DND-41 (cell line): Measurements from ENCODE around the gene COL20A1.

Experiments
- ATAC-seq: fragments of 200-7000 bp; cut with Tn5 transposase; 3 replicates; pipeline ENCODE4 v1.9.1; 2021; ENCODE audit warnings: low read depth; ENCODE audit not compliant: insufficient read depth
- DNase-seq: peaks from one replicate; pipeline ENCODE4 v3.0.0-alpha.2; 2020
- H2AFZ ChIP-seq: 2 replicates; pipeline ENCODE4 v1.6.0; 2012; ENCODE audit warnings: low read depth, low read length
- H3K27ac ChIP-seq: 2 replicates; pipeline ENCODE4 v1.5.1; 2012; ENCODE audit warnings: low read length, inconsistent platforms
- H3K27me3 ChIP-seq: fragments of 200-600 bp; sonication (generic); 2 replicates; pipeline ENCODE4 v1.6.0; 2012; ENCODE audit warnings: low read length, mild to moderate bottlenecking, inconsistent platforms; ENCODE audit not compliant: insufficient read depth, poor library complexity
- H3K36me3 ChIP-seq: 2 replicates; pipeline ENCODE4 v1.5.1; 2012; ENCODE audit warnings: low read length, inconsistent platforms; ENCODE audit not compliant: insufficient read depth
- H3K4me1 ChIP-seq: 2 replicates; pipeline ENCODE4 v1.5.1; 2012; ENCODE audit warnings: mild to moderate bottlenecking, low read length; ENCODE audit not compliant: insufficient read depth
- H3K4me2 ChIP-seq: 2 replicates; pipeline ENCODE4 v1.6.0; 2012; ENCODE audit warnings: mild to moderate bottlenecking, moderate library complexity, low read length, inconsistent platforms; ENCODE audit not compliant: insufficient read depth
- H3K4me3 ChIP-seq, 2 experiments: fragments of 200-600 bp in 1 of 2; shearing (Covaris generic) in 1 of 2; 2 replicates each; pipeline ENCODE4 v1.5.1; 2012 to 2016; ENCODE audit warnings: inconsistent platforms in 2 of 2, low read length in 2 of 2, mild to moderate bottlenecking in 2 of 2, low read depth in 1 of 2, moderate library complexity in 1 of 2
- H3K79me2 ChIP-seq: 2 replicates; pipeline ENCODE4 v1.6.0; 2012; ENCODE audit warnings: low read length, inconsistent platforms; ENCODE audit not compliant: insufficient read depth
- H3K9ac ChIP-seq: 2 replicates; pipeline ENCODE4 v1.6.0; 2012; ENCODE audit warnings: low read depth, mild to moderate bottlenecking, inconsistent platforms, low read length, moderate library complexity
- H3K9me3 ChIP-seq: 2 replicates; pipeline ENCODE4 v1.5.1; 2012; ENCODE audit warnings: low read length, moderate library complexity, mild to moderate bottlenecking, inconsistent platforms; ENCODE audit not compliant: insufficient read depth, severe bottlenecking
- H4K20me1 ChIP-seq: 2 replicates; pipeline ENCODE4 v1.6.0; 2012; ENCODE audit warnings: low read length; ENCODE audit not compliant: insufficient read depth
- EZH2 ChIP-seq: IDR thresholded peaks from 3 replicates; pipeline ENCODE4 v1.6.1; 2012; ENCODE audit warnings: borderline replicate concordance, low read depth, mild to moderate bottlenecking, moderate library complexity, low read length, inconsistent platforms; ENCODE audit not compliant: severe bottlenecking
- TF ChIP-seq, protein P1 (sequence below): IDR thresholded peaks from 2 replicates; pipeline ENCODE4 v1.5.1; 2012; ENCODE audit warnings: borderline replicate concordance, low read length, moderate library complexity, mild to moderate bottlenecking; ENCODE audit not compliant: poor library complexity, severe bottlenecking; ENCODE audit errors: extremely low read depth

COL20A1 gene

DNA sequence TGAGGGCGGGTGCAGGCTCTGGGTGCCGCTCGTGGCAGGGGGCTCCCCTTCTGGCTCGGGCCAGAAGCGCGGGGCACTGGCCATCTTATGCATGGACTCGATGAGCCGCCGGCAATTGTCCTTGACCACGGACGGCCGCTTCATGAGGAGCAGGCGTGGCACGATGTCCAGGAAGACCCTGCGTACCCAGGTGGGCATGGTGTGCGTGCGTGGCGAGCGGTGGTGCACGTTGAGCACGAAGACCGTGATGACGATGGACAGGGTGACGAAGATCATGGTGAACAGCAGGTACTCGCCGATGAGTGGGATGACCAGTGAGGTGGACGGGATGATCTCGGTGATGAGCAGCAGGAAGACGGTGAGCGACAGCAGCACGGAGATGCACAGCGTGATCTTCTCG, 57.2 kb downstream of the COL20A1 start:
- no peak overlapping the region for H3K4me2 ChIP-seq
- peaks cover 3% of the 10 kb centered on the region for H3K9me3 ChIP-seq
- H3K36me3 ChIP-seq = no peaks in the 10 kb centered on the region
- ATAC-seq (no peak), DNase-seq (no peak)
- H3K4me3 ChIP-seq = no peak overlapping the region
- no peak overlapping the region for H3K9ac ChIP-seq
- H3K79me2 ChIP-seq = no peaks in the 10 kb centered on the region
- H3K4me1 ChIP-seq = no peaks in the 10 kb centered on the region
- H2AFZ ChIP-seq = no peak overlapping the region
- no peak for TF ChIP-seq EZH2
- TF ChIP-seq, protein P1, sequence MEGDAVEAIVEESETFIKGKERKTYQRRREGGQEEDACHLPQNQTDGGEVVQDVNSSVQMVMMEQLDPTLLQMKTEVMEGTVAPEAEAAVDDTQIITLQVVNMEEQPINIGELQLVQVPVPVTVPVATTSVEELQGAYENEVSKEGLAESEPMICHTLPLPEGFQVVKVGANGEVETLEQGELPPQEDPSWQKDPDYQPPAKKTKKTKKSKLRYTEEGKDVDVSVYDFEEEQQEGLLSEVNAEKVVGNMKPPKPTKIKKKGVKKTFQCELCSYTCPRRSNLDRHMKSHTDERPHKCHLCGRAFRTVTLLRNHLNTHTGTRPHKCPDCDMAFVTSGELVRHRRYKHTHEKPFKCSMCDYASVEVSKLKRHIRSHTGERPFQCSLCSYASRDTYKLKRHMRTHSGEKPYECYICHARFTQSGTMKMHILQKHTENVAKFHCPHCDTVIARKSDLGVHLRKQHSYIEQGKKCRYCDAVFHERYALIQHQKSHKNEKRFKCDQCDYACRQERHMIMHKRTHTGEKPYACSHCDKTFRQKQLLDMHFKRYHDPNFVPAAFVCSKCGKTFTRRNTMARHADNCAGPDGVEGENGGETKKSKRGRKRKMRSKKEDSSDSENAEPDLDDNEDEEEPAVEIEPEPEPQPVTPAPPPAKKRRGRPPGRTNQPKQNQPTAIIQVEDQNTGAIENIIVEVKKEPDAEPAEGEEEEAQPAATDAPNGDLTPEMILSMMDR = no peak
- H4K20me1 ChIP-seq = peaks cover 7% of the 10 kb centered on the region; the same call in 1 of the 2 replicates
- no peaks in the 10 kb centered on the region for H3K27me3 ChIP-seq
- H3K27ac ChIP-seq = no peak overlapping the region

DNA sequence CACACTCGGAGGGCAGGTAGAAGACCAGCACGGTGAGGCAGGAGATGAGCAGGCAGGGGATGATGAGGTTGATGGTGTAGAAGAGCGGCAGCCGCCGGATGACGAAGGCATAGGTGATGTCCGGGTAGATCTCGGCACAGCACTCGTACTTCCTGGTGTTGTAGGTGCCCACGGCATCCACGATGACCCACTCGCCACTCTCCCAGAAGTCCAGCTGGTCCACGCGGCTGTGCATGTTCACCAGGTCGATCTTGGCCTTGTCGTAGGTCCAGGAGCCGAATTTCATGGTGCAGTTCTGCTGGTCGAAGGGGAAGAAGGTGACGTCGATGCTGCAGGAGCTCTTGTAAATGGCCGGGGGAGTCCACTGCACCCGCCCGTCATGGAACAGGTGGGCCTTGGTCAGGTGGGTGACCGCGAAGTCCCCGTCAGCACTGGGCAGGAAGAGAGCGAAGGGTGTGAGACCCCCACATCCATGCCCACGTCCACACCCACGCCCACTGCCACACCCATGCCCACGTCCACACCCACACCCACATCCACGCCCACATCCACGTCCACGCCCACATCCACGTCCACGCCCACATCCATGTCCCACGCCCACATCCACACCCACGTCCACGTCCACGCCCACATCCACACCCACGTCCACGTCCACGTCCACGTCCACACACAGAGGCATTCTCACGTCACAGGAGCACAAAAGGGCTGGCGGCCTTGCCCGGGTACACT, 57.8 kb downstream of the COL20A1 start:
- H3K4me1 ChIP-seq = no peaks in the 10 kb centered on the region
- no peak overlapping the region for H2AFZ ChIP-seq
- no peak overlapping the region for H3K9ac ChIP-seq
- H3K27ac ChIP-seq = no peak overlapping the region
- H4K20me1 ChIP-seq = peaks cover 13% of the 10 kb centered on the region; the same call in 1 of the 2 replicates
- ATAC-seq (no peak), DNase-seq (no peak)
- peaks cover 3% of the 10 kb centered on the region for H3K9me3 ChIP-seq
- no peaks in the 10 kb centered on the region for H3K79me2 ChIP-seq
- no peaks in the 10 kb centered on the region for H3K36me3 ChIP-seq
- no peaks in the 10 kb centered on the region for H3K27me3 ChIP-seq
- no peak overlapping the region for H3K4me2 ChIP-seq
- no peak overlapping the region for H3K4me3 ChIP-seq
- no peak for TF ChIP-seq EZH2
- TF ChIP-seq, protein P1 = no peak

DNA sequence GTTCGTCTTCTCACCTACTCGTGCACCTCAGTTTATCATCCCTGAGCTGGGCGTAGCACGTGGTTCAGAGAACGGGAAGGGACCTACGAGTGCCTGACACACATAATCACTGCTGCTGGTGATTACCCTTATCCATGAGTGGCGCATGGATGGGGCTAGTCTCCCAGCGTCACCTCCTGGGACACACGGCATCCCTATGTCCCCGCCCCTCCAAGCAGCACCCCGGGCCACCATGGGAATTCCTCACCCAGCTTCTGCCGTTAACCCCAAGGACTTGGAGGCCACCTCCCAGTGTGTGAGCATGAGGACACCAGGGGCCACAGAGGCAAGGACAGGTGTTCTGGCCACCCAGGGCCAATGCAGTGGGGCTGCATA, 58.3 kb downstream of the COL20A1 start:
- Histone ChIP-seq H3K4me1 (no peaks in the 10 kb centered on the region), H3K4me3 (no peak overlapping the region), H3K27me3 (no peaks in the 10 kb centered on the region), H3K36me3 (no peaks in the 10 kb centered on the region), H3K9ac (no peak overlapping the region), H4K20me1 (peaks cover 13% of the 10 kb centered on the region; the same call in 1 of the 2 replicates), H3K4me2 (no peak overlapping the region), H3K9me3 (peaks cover 3% of the 10 kb centered on the region), H3K27ac (no peak overlapping the region), H2AFZ (no peak overlapping the region), H3K79me2 (no peaks in the 10 kb centered on the region)
- TF ChIP-seq, protein P1 = no peak
- no peak for TF ChIP-seq EZH2
- ATAC-seq (no peak), DNase-seq (no peak)
